OCI-LY3 (cell line): ENCODE data around the gene E2F1.

Experiments used
- H2AFZ ChIP-seq: fragments of 200-600, 300-600 bp; shearing (Covaris generic); 2 replicates; pipeline ENCODE4 v1.6.0; 2014; ENCODE audit warnings: antibody characterized with exemption, low read depth, low read length
- H3K27ac ChIP-seq: fragments of 200-600, 300-600 bp; sonication (generic); 2 replicates; pipeline ENCODE4 v1.5.1; 2014; ENCODE audit warnings: mild to moderate bottlenecking, low read length, moderate library complexity, mixed read lengths
- H3K27me3 ChIP-seq: fragments of 200-600, 300-600 bp; sonication (generic); 2 replicates; pipeline ENCODE4 v1.6.1; 2014; ENCODE audit warnings: low read depth, low read length, mixed read lengths
- H3K36me3 ChIP-seq: fragments of 200-600, 300-600 bp; sonication (generic); replicated peaks from 2 replicates; pipeline ENCODE3; 2014; ENCODE audit warnings: low read depth, low read length, mixed read lengths
- H3K4me1 ChIP-seq: fragments of 300-600, 200-600 bp; sonication (generic); 2 replicates; pipeline ENCODE4 v1.6.1; 2014; ENCODE audit warnings: low read length, mixed read lengths
- H3K4me2 ChIP-seq: fragments of 200-600, 300-600 bp; sonication (generic); 2 replicates; pipeline ENCODE4 v1.6.1; 2014; ENCODE audit warnings: low read length, mixed read lengths
- H3K4me3 ChIP-seq: fragments of 300-600, 200-600 bp; sonication (generic); 2 replicates; pipeline ENCODE4 v1.5.1; 2014; ENCODE audit warnings: antibody characterized with exemption, mild to moderate bottlenecking, low read length, moderate library complexity
- H3K79me2 ChIP-seq: fragments of 300-600, 200-600 bp; shearing (Covaris generic); 2 replicates; pipeline ENCODE4 v1.6.1; 2014; ENCODE audit warnings: mild to moderate bottlenecking, low read length, mixed read lengths
- H3K9ac ChIP-seq: fragments of 300-600, 200-600 bp; shearing (Covaris generic); 2 replicates; pipeline ENCODE4 v1.6.0; 2014; ENCODE audit warnings: mild to moderate bottlenecking, low read length, moderate library complexity
- H3K9me3 ChIP-seq: fragments of 200-600, 300-600 bp; shearing (Covaris generic); 2 replicates; pipeline ENCODE4 v1.6.1; 2014; ENCODE audit warnings: low read length, mixed read lengths; ENCODE audit not compliant: insufficient read depth
- H4K20me1 ChIP-seq: fragments of 200-600, 300-600 bp; sonication (generic); 2 replicates; pipeline ENCODE4 v1.6.1; 2016; ENCODE audit warnings: low read length, mixed read lengths; ENCODE audit not compliant: insufficient read depth
- CTCF ChIP-seq: fragments of 200-600, 300-600 bp; sonication (generic); IDR thresholded peaks from 2 replicates; pipeline ENCODE4 v1.5.1; 2014; ENCODE audit warnings: antibody characterized with exemption, low read length, low read depth
- EZH2phosphoT487 ChIP-seq: fragments of 200-600 bp; shearing (Covaris generic); IDR thresholded peaks from 2 replicates; pipeline ENCODE4 v1.6.1; 2018; ENCODE audit warnings: antibody characterized with exemption, mixed run types, low read depth

The E2F1 gene

DNA sequence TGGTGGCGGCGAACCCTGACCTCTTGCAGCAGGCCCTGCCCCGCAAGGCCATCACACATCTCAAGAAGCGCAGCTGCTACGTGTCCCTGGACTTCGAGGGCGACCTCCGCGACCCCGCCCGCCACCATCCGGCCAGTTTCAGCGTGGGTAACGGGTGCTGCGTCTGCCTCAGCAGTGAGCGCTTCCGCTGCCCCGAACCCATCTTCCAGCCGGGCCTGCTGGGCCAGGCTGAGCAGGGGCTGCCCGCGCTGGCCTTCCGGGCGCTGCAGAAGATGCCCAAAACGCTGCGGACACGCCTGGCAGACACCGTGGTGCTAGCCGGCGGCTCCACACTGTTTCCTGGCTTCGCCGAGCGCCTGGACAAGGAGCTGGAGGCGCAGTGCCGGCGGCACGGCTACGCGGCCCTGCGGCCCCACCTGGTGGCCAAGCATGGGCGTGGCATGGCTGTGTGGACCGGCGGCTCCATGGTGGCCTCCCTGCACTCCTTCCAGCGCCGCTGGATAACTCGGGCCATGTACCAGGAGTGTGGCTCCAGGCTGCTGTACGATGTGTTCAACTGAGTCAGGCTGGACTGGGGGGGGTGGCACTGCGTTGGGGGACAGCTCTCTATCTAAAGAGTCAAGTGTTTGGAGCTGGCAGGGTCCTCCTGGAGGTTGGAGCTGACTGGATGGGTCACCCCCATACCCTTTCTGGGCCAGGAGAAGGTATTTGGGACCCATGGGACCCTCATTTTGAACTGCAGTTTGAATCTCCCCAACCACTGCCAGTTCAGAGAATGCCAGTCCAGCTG is 18.3 kb downstream of the E2F1 start:
- Histone ChIP-seq H3K36me3 (peaks cover 6% of the 10 kb centered on the region), H3K9me3 (no peaks in the 10 kb centered on the region), H3K27me3 (no peaks in the 10 kb centered on the region), H4K20me1 (no peaks in the 10 kb centered on the region), H2AFZ (peak overlapping the region; percentile 41; the same call in 1 of the 2 replicates), H3K4me3 (peak overlapping the region; percentile 82), H3K4me1 (peaks cover 28% of the 10 kb centered on the region), H3K79me2 (no peaks in the 10 kb centered on the region), H3K4me2 (peak overlapping the region; percentile 68), H3K27ac (no peak overlapping the region), H3K9ac (peak overlapping the region; percentile 65)
- TF ChIP-seq EZH2phosphoT487, result no peak
- peak; percentile 90 for TF ChIP-seq CTCF

GRCh38 chr20:33667245-33667675 is 18.9 kb downstream of the E2F1 start:
- Histone ChIP-seq H3K27me3 (no peaks in the 10 kb centered on the region), H3K36me3 (peaks cover 6% of the 10 kb centered on the region), H3K27ac (peak overlapping the region; percentile 4; the same call in 1 of the 2 replicates), H3K4me2 (peak overlapping the region; percentile 68), H3K4me1 (peaks cover 34% of the 10 kb centered on the region), H4K20me1 (no peaks in the 10 kb centered on the region), H3K9me3 (no peaks in the 10 kb centered on the region), H2AFZ (peak overlapping the region; percentile 71; the same call in 1 of the 2 replicates), H3K4me3 (peak overlapping the region; percentile 82), H3K79me2 (no peaks in the 10 kb centered on the region), H3K9ac (peak overlapping the region; percentile 65)
- TF ChIP-seq CTCF, result no peak
- TF ChIP-seq EZH2phosphoT487, result no peak

- Histone ChIP-seq H3K4me2 (peak within 1 kb of the TSS; percentile 68), H3K4me3 (peak within 1 kb of the TSS; percentile 82), H3K27ac (peak within 1 kb of the TSS; percentile 30), H3K9me3 (no peaks in the 10 kb centered on the region), H3K4me1 (peaks cover 35% of the 10 kb centered on the region), H3K79me2 (no peaks in the 10 kb centered on the region), H2AFZ (peak within 1 kb of the TSS; percentile 71), H3K9ac (peak within 1 kb of the TSS; percentile 65), H3K36me3 (peaks cover 6% of the 10 kb centered on the region), H4K20me1 (no peaks in the 10 kb centered on the region), H3K27me3 (no peaks in the 10 kb centered on the region)
- no peak for TF ChIP-seq CTCF
- no peak for TF ChIP-seq EZH2phosphoT487
Measured at GRCh38 chr20:33666293-33667244, 19.6 kb downstream of the E2F1 start, which contains the start of gene ACTL10. TSS of gene ACTL10 (plus strand) at chr20:33666943. CDS start at chr20:33667498, 555 bp downstream.

DNA sequence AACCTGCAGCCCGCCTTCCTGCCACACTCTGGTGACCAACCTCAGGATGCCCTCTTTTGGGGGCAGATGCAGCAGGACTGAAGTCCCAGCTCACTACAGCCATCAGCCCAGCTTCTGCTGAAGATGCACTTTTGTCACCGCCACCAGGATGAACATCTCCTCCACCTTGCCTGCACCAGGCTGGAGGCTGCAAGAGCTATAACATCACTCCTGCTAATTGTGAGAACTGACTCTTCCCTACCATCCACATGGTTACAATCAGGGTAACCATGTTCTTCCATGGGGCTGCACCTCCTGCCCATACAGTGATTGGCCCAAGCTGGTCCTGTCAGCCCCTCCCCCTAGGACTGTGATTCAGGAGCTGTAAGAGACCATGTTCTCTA is 21.4 kb downstream of the E2F1 start:
- Histone ChIP-seq H3K79me2 (no peaks in the 10 kb centered on the region), H3K9ac (no peak overlapping the region), H4K20me1 (no peaks in the 10 kb centered on the region), H3K4me2 (0 out of 2 replicates have a peak overlapping the region, but pooled peaks have one; percentile 93), H3K27ac (no peak overlapping the region), H2AFZ (no peak overlapping the region), H3K27me3 (no peaks in the 10 kb centered on the region), H3K4me3 (peak overlapping the region; percentile 84), H3K4me1 (peaks cover 35% of the 10 kb centered on the region), H3K36me3 (peaks cover 6% of the 10 kb centered on the region), H3K9me3 (no peaks in the 10 kb centered on the region)
- TF ChIP-seq EZH2phosphoT487 (no peak), CTCF (no peak)
